Stomach (tissue), 9 donors: ENCODE measurements around the gene CSDE1. TPM values are rescaled to one million over a fixed set of nuclear protein-coding genes. Genes with fewer than 3 reads are reported as not detected.

ENCODE experiments used
- DNase-seq, 2 donors: peaks; one replicate each; pipeline versions ENCODE4 v3.0.0 to v3.0.0-alpha.2; 2013 to 2019
- H3K27ac ChIP-seq, 5 donors: fragments of 200-600 bp in 4 of 5; sonication (generic) in 4 of 5; one replicate each; pipeline ENCODE4 v1.5.1; 2013 to 2019; ENCODE audit warnings: mild to moderate bottlenecking in 1 of 5, moderate library complexity in 1 of 5
- H3K27me3 ChIP-seq, 3 donors: fragments of 200-600 bp; sonication (generic); one replicate each; pipeline ENCODE4 v1.5.1; 2017 to 2019; ENCODE audit warnings: mixed run types in 1 of 3
- H3K36me3 ChIP-seq, 4 donors: fragments of 200-600 bp; sonication (generic); 1 replicate in 3 of 4; 2 replicates in 1 of 4; pipeline ENCODE4 v1.5.1; 2016 to 2019
- H3K4me1 ChIP-seq, 4 donors: fragments of 200-600 bp; sonication (generic); one replicate each; pipeline ENCODE4 v1.5.1; 2016 to 2019
- H3K4me3 ChIP-seq, 4 donors: fragments of 200-600 bp; sonication (generic) in 3 of 4; one replicate each; pipeline ENCODE4 v1.5.1; 2016 to 2019; ENCODE audit warnings: mild to moderate bottlenecking in 1 of 4
- H3K9me3 ChIP-seq, 4 donors: fragments of 200-600 bp; sonication (generic); one replicate each; pipeline ENCODE4 v1.5.1; 2016 to 2019
- EP300 ChIP-seq: sonication (generic); formaldehyde crosslinking; IDR thresholded peaks from one replicate; pipeline ENCODE4 v1.6.1; 2017; ENCODE audit warnings: antibody characterized with exemption
- POLR2A ChIP-seq, 4 donors: fragments of 450-650 bp; IDR thresholded peaks; one replicate each; pipeline ENCODE4 v1.6.1; 2016; ENCODE audit warnings: antibody characterized with exemption in 4 of 4, control low read depth in 2 of 4, mild to moderate bottlenecking in 1 of 4, moderate library complexity in 1 of 4
- POLR2AphosphoS5 ChIP-seq, 3 donors: sonication (generic); formaldehyde crosslinking; IDR thresholded peaks; one replicate each; pipeline ENCODE4 v1.6.1; 2016; ENCODE audit warnings: antibody characterized with exemption in 3 of 3
- WGBS, 5 donors: extraction: QIAGEN DNeasy Blood & Tissue Kit in 3 of 5; methylation state at CpG; one replicate each; pipeline versions ENCODE4 v1.1.5 to v1.1.7; 2013 to 2018; 5-methylcytosine and 5-hydroxymethylcytosine counted together
- intact Hi-C: fragments of 100-400 bp; cut with DNase I; formaldehyde crosslinking; loops from one replicate; pipeline ENCODE4 v1.15.1; 2023; ENCODE audit warnings: low total_unique reads
- polyA plus RNA-seq, 3 donors: library from polyadenylated mRNA; stranded (reverse); fragments of 200-250 nt; gene quantifications; one replicate each; pipeline ENCODE4 v1.2.3, GENCODE V29; 2013
- total RNA-seq, 5 donors: library from RNA; depleted of rRNA; stranded (reverse); fragments of >200 nt; gene quantifications; one replicate each; pipeline versions ENCODE4 v1.1.0 to v1.2.3, GENCODE V29; 2014 to 2016
- TF ChIP-seq, protein P1 (sequence below), 7 experiments: fragments of 450-650 bp in 4 of 7; fragments of 200-600 bp in 3 of 7; sonication (generic) in 3 of 7; IDR thresholded peaks; one replicate each; pipeline ENCODE4 v1.5.1; 2016 to 2019; ENCODE audit warnings: antibody characterized with exemption in 7 of 7, control low read depth in 2 of 7, mild to moderate bottlenecking in 1 of 7
- donor health status: healthy with polysubstance abuse.
- donor health status: Bipolar disorder and iron deficiency.
- donor health status: healthy.

Gene CSDE1
- total and polyA plus RNA-seq, 8 donors, result 129 to 679 (median 374) TPM

DNA sequence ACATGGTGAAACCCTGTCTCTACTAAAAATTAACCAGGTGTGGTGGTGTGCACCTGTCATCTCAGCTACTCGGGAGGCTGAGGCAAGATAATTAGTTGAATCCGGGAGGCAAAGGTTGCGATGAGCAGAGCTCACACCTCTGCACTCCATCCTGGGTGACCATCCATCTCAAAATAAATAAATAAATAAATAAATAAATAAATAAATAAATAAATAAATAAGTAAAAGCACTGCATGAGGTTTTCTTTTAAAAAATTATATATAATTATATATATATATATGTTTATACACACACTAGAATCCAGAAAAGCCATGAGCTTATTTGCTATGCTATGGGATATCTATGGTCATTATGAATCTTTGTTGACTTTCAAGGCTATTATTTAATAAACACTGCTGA, 64.8 kb downstream of the CSDE1 start:
- TF ChIP-seq EP300 (no peak), POLR2AphosphoS5 (IDR thresholded peaks at IDR 0.05) (no peak)
- TF ChIP-seq, protein P1, sequence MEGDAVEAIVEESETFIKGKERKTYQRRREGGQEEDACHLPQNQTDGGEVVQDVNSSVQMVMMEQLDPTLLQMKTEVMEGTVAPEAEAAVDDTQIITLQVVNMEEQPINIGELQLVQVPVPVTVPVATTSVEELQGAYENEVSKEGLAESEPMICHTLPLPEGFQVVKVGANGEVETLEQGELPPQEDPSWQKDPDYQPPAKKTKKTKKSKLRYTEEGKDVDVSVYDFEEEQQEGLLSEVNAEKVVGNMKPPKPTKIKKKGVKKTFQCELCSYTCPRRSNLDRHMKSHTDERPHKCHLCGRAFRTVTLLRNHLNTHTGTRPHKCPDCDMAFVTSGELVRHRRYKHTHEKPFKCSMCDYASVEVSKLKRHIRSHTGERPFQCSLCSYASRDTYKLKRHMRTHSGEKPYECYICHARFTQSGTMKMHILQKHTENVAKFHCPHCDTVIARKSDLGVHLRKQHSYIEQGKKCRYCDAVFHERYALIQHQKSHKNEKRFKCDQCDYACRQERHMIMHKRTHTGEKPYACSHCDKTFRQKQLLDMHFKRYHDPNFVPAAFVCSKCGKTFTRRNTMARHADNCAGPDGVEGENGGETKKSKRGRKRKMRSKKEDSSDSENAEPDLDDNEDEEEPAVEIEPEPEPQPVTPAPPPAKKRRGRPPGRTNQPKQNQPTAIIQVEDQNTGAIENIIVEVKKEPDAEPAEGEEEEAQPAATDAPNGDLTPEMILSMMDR (IDR thresholded peaks at IDR 0.05), result no peak
- Histone ChIP-seq H3K36me3 (no peaks in the 10 kb centered on the region), H3K4me1 (no peaks in the 10 kb centered on the region), H3K27ac (no peak overlapping the region), H3K9me3 (no peaks in the 10 kb centered on the region), H3K4me3 (no peak overlapping the region), H3K27me3 (peaks cover 0 to 14% (median 0%) of the 10 kb centered on the region in 3 donors)
- DNase-seq, result no peak
- 91 to 96% (median 92%) methylated on average over 3 of the region's 3 CpGs for WGBS, 5 donors
- intact Hi-C loops, result no loop called here

DNA sequence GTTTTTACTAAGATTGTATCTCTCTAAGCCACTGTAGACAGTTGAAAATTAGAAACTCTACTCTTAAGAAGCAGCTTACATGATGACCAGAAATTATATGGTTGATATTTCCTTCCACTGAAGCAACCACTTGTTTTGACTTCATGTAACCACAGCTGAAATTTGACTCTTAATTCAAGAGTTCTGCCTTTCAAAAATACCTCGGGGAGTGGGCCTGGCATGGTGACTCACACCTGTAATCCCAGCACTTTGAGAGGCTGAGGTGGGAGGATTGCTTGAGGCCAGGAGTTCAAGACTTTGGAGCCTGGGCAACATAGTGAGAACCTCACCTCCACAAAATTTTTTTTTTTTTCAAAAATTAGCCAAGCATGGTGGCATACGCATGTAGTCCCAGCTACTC, 66.7 kb downstream of the CSDE1 start:
- Histone ChIP-seq H3K36me3 (no peaks in the 10 kb centered on the region), H3K9me3 (no peaks in the 10 kb centered on the region), H3K27ac (no peak overlapping the region), H3K4me3 (no peak overlapping the region), H3K4me1 (no peaks in the 10 kb centered on the region), H3K27me3 (peaks cover 0 to 23% (median 0%) of the 10 kb centered on the region in 3 donors)
- no peak for DNase-seq
- WGBS, 5 donors, result 66 to 85% (median 73%) methylated on average over 2 of the region's 2 CpGs
- intact Hi-C loops, result no loop called here
- TF ChIP-seq POLR2A (IDR thresholded peaks at IDR 0.05) (no peak), EP300 (no peak), POLR2AphosphoS5 (IDR thresholded peaks at IDR 0.05) (no peak)
- TF ChIP-seq, protein P1 (IDR thresholded peaks at IDR 0.05), result no peak

DNA sequence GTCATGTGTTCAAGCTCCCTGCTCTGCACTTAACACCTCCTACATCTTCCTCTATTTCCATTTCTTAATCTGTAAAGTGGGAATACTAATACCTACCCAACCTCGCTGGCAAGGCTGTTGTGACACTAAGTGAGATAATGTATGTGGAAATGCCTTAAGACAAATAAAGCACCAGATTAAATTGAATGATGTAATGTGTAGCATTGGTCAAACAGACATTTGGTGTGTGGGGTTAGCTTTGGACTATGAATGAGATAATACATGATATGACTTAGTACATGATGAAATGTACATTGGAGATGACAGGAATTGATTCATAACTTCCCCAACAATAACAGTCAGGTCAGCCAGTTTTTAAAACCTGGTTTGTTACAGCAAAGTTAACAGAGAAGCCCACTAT, 67.6 kb downstream of the CSDE1 start:
- Histone ChIP-seq H3K4me3 (no peak overlapping the region), H3K9me3 (no peaks in the 10 kb centered on the region), H3K36me3 (no peaks in the 10 kb centered on the region), H3K4me1 (no peaks in the 10 kb centered on the region), H3K27ac (no peak overlapping the region), H3K27me3 (peaks cover 0 to 31% (median 0%) of the 10 kb centered on the region in 3 donors)
- TF ChIP-seq, protein P1 (IDR thresholded peaks at IDR 0.05), result no peak
- TF ChIP-seq POLR2AphosphoS5 (IDR thresholded peaks at IDR 0.05) (no peak), POLR2A (IDR thresholded peaks at IDR 0.05) (no peak)
- intact Hi-C loops, result no loop called here
- WGBS, 5 donors, result 53 to 75% (median 67%) methylated on average over 1 of the region's 1 CpG
- no peak for DNase-seq

DNA sequence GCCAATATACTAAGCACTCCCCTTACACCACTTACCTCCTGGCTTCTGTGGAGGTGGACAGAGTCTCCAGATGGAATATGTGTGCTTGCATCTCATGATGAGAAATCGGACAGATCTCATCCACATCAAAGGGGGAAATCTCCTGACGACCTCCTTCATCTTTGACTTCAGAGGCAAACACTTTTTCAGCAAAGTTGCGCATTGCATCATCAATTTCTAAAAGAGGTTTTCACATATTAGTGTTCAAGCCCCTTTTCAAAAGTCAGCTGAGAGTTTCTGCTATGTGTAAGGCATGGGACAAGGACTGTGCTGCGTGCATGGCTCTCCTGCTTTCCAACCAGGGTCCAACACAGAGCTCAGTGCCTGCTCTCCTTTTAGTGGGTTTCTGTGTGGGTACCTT, 69.3 kb downstream of the CSDE1 start:
- H3K27me3 ChIP-seq, result peaks cover 0 to 30% (median 0%) of the 10 kb centered on the region in 3 donors
- H3K9me3 ChIP-seq, result no peaks in the 10 kb centered on the region
- no peak for TF ChIP-seq POLR2A (IDR thresholded peaks at IDR 0.05)
- TF ChIP-seq, protein P1 (IDR thresholded peaks at IDR 0.05), result no peak
- TF ChIP-seq EP300, result no peak
- no peak for TF ChIP-seq POLR2AphosphoS5 (IDR thresholded peaks at IDR 0.05)
- H3K36me3 ChIP-seq, result no peaks in the 10 kb centered on the region
- H3K27ac ChIP-seq, result no peak overlapping the region
- DNase-seq, result no peak
- WGBS, 5 donors, result 68 to 90% (median 82%) methylated on average over 4 of the region's 4 CpGs
- no peak overlapping the region for H3K4me3 ChIP-seq
- intact Hi-C loops, result no loop called here
- H3K4me1 ChIP-seq, result no peaks in the 10 kb centered on the region
